Measurements from ENCODE around the gene ZBTB20.

ZBTB20 gene

GRCh38 chr3:114496021-114496434, 651.1 kb downstream of the ZBTB20 start:
- Histone ChIP-seq H4K20me1 (ENCODE audit: insufficient read depth, low read length) (peaks cover 10% of the 10 kb centered on the region; the same call in 1 of the 2 replicates), H3K36me3 (replicated peaks; ENCODE audit: insufficient read depth, low read length) (no peaks in the 10 kb centered on the region), H3K9me3 (replicated peaks; ENCODE audit: insufficient read depth, low read length) (no peaks in the 10 kb centered on the region), H2AFZ (ENCODE audit: low read length) (no peak overlapping the region), H3F3A (ENCODE audit: insufficient read depth, low read length) (peaks cover 7% of the 10 kb centered on the region; the same call in 1 of the 2 replicates), H3K4me3 (ENCODE audit: low read length) (no peak overlapping the region), H3K9me2 (replicated peaks; ENCODE audit: insufficient read depth, low read length) (no peaks in the 10 kb centered on the region), H3K27ac (ENCODE audit: low read length) (no peak overlapping the region), H3K79me2 (ENCODE audit: low read length) (no peaks in the 10 kb centered on the region), H3K27me3 (replicated peaks; ENCODE audit: insufficient read depth, low read length) (peaks cover 49% of the 10 kb centered on the region), H3K4me2 (ENCODE audit: low read depth, low read length) (no peak overlapping the region), H3K9ac (ENCODE audit: low read length) (no peak overlapping the region), H3K4me1 (ENCODE audit: low read length) (peaks cover 5% of the 10 kb centered on the region)
- no peak for DNase-seq
- no peak for TF ChIP-seq CTCF (IDR thresholded peaks at IDR 0.05; ENCODE audit: low read length)
- no peak for TF ChIP-seq EZH2 (optimal IDR thresholded peaks at IDR 0.05; ENCODE audit: low read depth, low read length)
- TF ChIP-seq EZH2phosphoT487 (IDR thresholded peaks at IDR 0.05; ENCODE audit: low read length), result no peak

- H3K9ac ChIP-seq (ENCODE audit: low read length), result no peak overlapping the region
- no peak overlapping the region for H3K27ac ChIP-seq (ENCODE audit: low read length)
- no peaks in the 10 kb centered on the region for H3K4me1 ChIP-seq (ENCODE audit: low read length)
- H3K9me2 ChIP-seq (replicated peaks; ENCODE audit: insufficient read depth, low read length), result no peaks in the 10 kb centered on the region
- no peaks in the 10 kb centered on the region for H3F3A ChIP-seq (ENCODE audit: insufficient read depth, low read length)
- no peak overlapping the region for H3K4me2 ChIP-seq (ENCODE audit: low read depth, low read length)
- peaks cover 35% of the 10 kb centered on the region for H3K27me3 ChIP-seq (replicated peaks; ENCODE audit: insufficient read depth, low read length)
- no peak for TF ChIP-seq EZH2 (optimal IDR thresholded peaks at IDR 0.05; ENCODE audit: low read depth, low read length)
- no peak for TF ChIP-seq EZH2phosphoT487 (IDR thresholded peaks at IDR 0.05; ENCODE audit: low read length)
- no peak for TF ChIP-seq CTCF (IDR thresholded peaks at IDR 0.05; ENCODE audit: low read length)
- H2AFZ ChIP-seq (ENCODE audit: low read length), result no peak overlapping the region
- no peak overlapping the region for H3K4me3 ChIP-seq (ENCODE audit: low read length)
- DNase-seq, result no peak
- no peaks in the 10 kb centered on the region for H3K9me3 ChIP-seq (replicated peaks; ENCODE audit: insufficient read depth, low read length)
- no peaks in the 10 kb centered on the region for H3K79me2 ChIP-seq (ENCODE audit: low read length)
- no peaks in the 10 kb centered on the region for H3K36me3 ChIP-seq (replicated peaks; ENCODE audit: insufficient read depth, low read length)
- no peaks in the 10 kb centered on the region for H4K20me1 ChIP-seq (ENCODE audit: insufficient read depth, low read length)
Measured at GRCh38 chr3:114494498-114494897, 652.6 kb downstream of the ZBTB20 start.

- Histone ChIP-seq H3K79me2 (ENCODE audit: low read length) (no peaks in the 10 kb centered on the region), H3K4me1 (ENCODE audit: low read length) (no peaks in the 10 kb centered on the region), H3F3A (ENCODE audit: insufficient read depth, low read length) (no peaks in the 10 kb centered on the region), H3K27me3 (replicated peaks; ENCODE audit: insufficient read depth, low read length) (no peaks in the 10 kb centered on the region; the same call in 1 of the 2 replicates), H4K20me1 (ENCODE audit: insufficient read depth, low read length) (no peaks in the 10 kb centered on the region), H2AFZ (ENCODE audit: low read length) (no peak overlapping the region), H3K4me3 (ENCODE audit: low read length) (no peak overlapping the region), H3K9me2 (replicated peaks; ENCODE audit: insufficient read depth, low read length) (no peaks in the 10 kb centered on the region), H3K9ac (ENCODE audit: low read length) (no peak overlapping the region), H3K4me2 (ENCODE audit: low read depth, low read length) (no peak overlapping the region), H3K9me3 (replicated peaks; ENCODE audit: insufficient read depth, low read length) (no peaks in the 10 kb centered on the region), H3K27ac (ENCODE audit: low read length) (no peak overlapping the region), H3K36me3 (replicated peaks; ENCODE audit: insufficient read depth, low read length) (no peaks in the 10 kb centered on the region)
- TF ChIP-seq EZH2phosphoT487 (IDR thresholded peaks at IDR 0.05; ENCODE audit: low read length) (no peak), EZH2 (optimal IDR thresholded peaks at IDR 0.05; ENCODE audit: low read depth, low read length) (no peak)
- no peak for DNase-seq
Measured at GRCh38 chr3:114490829-114491228, 656.3 kb downstream of the ZBTB20 start.

- no peaks in the 10 kb centered on the region for H3K9me3 ChIP-seq (replicated peaks; ENCODE audit: insufficient read depth, low read length)
- H3K27ac ChIP-seq (ENCODE audit: low read length), result no peak overlapping the region
- H4K20me1 ChIP-seq (ENCODE audit: insufficient read depth, low read length), result no peaks in the 10 kb centered on the region
- H3K4me2 ChIP-seq (ENCODE audit: low read depth, low read length), result no peak overlapping the region
- no peaks in the 10 kb centered on the region for H3K4me1 ChIP-seq (ENCODE audit: low read length)
- no peak for DNase-seq
- no peak for TF ChIP-seq CTCF (IDR thresholded peaks at IDR 0.05; ENCODE audit: low read length)
- TF ChIP-seq EZH2phosphoT487 (IDR thresholded peaks at IDR 0.05; ENCODE audit: low read length), result no peak
- TF ChIP-seq EZH2 (optimal IDR thresholded peaks at IDR 0.05; ENCODE audit: low read depth, low read length), result no peak
- no peak overlapping the region for H3K4me3 ChIP-seq (ENCODE audit: low read length)
- H3K27me3 ChIP-seq (replicated peaks; ENCODE audit: insufficient read depth, low read length), result no peaks in the 10 kb centered on the region
- no peaks in the 10 kb centered on the region for H3K79me2 ChIP-seq (ENCODE audit: low read length)
- H3F3A ChIP-seq (ENCODE audit: insufficient read depth, low read length), result no peaks in the 10 kb centered on the region
- no peaks in the 10 kb centered on the region for H3K9me2 ChIP-seq (replicated peaks; ENCODE audit: insufficient read depth, low read length)
- no peaks in the 10 kb centered on the region for H3K36me3 ChIP-seq (replicated peaks; ENCODE audit: insufficient read depth, low read length)
- H3K9ac ChIP-seq (ENCODE audit: low read length), result no peak overlapping the region
- no peak overlapping the region for H2AFZ ChIP-seq (ENCODE audit: low read length)
Measured at GRCh38 chr3:114487502-114487901, 659.6 kb downstream of the ZBTB20 start.

Measured in MM.1S (cell line).